Effector memory CD4-positive, alpha-beta T cell (primary cell): ENCODE measurements around the gene IL17C.
A peak's percentile ranks its signal among the peaks of the same experiment; 100 is the strongest.
"Not testable (repeated sequence)": the region's sequence is repeated elsewhere in the genome, so short reads cannot be mapped to it uniquely, and the experiment has no call there.

Experiments used
- DNase-seq, 3 donors: peaks; one replicate each; pipeline ENCODE4 v3.0.0-alpha.2; 2020
- H3K27ac ChIP-seq: 2 replicates; pipeline ENCODE4 v1.7.0; 2013; ENCODE audit warnings: mild to moderate bottlenecking, low read length, moderate library complexity; ENCODE audit not compliant: insufficient read depth, poor library complexity, severe bottlenecking
- H3K27me3 ChIP-seq: replicated peaks from 2 replicates; pipeline ENCODE4 v1.7.0; 2013; ENCODE audit warnings: mild to moderate bottlenecking, low read length; ENCODE audit not compliant: insufficient read depth, control insufficient read depth, poor library complexity, severe bottlenecking
- H3K36me3 ChIP-seq: 2 replicates; pipeline ENCODE4 v1.7.0; 2013; ENCODE audit warnings: mild to moderate bottlenecking, low read length, moderate library complexity; ENCODE audit not compliant: control insufficient read depth, insufficient read depth
- H3K4me1 ChIP-seq: 2 replicates; pipeline ENCODE4 v1.7.0; 2013; ENCODE audit warnings: low read length, mild to moderate bottlenecking; ENCODE audit not compliant: control insufficient read depth, insufficient read depth, poor library complexity, severe bottlenecking
- H3K4me3 ChIP-seq: 2 replicates; pipeline ENCODE4 v1.7.0; 2013; ENCODE audit warnings: low read length, low read depth, mild to moderate bottlenecking; ENCODE audit not compliant: insufficient read depth, poor library complexity, severe bottlenecking
- H3K9me3 ChIP-seq: 2 replicates; pipeline ENCODE4 v1.7.0; 2013; ENCODE audit warnings: mild to moderate bottlenecking, low read length, moderate library complexity; ENCODE audit not compliant: control insufficient read depth

The IL17C gene

DNA sequence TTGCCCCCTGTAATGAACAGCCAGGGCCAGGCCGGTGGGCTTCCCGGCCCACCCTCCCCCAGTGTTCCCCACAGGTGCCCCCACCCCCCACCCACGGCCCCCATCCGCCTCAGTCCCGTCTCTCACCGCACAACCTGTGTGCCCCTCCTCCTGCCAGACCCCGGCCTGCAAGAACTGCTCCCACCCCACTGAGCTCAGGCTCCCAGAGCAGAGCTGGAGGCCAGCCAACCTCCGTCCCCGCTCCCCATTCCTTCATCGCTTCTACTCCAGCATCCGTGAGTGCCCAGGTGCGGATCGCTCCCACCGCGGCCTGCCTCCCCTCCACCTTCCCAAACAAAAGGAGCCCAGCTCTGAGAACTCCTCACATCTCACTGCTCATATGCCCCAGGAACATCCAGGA lies 20.3 kb downstream of the IL17C start:
- H3K27ac ChIP-seq = no peak overlapping the region

DNA sequence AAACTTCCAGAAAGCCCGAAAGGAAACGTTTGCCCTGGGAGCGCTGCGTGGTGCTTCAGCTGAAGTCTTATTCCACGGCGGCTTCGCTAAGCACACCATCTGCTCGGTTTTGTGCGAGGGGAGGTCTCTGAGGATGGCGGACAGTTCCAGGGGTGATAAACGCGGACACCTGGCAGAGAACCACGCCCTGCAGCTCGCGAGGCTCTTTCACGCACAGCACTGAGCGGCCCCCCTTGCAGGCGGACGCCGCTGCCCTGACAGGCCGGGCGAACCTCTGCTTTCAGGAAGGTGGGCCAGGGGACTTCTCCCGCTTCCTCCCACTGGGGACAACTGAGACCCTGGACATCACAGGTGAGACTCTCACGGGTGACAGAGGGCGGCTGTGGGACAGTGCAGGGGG lies 20.8 kb downstream of the IL17C start:
- Histone ChIP-seq H3K27me3 (no peaks in the 10 kb centered on the region), H3K4me1 (peaks cover 14% of the 10 kb centered on the region), H3K27ac (no peak overlapping the region), H3K36me3 (peaks cover 5% of the 10 kb centered on the region), H3K9me3 (no peaks in the 10 kb centered on the region), H3K4me3 (no peak overlapping the region)
- DNase-seq = no peak

More for the DNA sequence above, 20.3 kb downstream of the IL17C start:
- Histone ChIP-seq H3K27me3 (no peaks in the 10 kb centered on the region), H3K4me1 (peaks cover 10% of the 10 kb centered on the region), H3K36me3 (peaks cover 5% of the 10 kb centered on the region), H3K4me3 (no peak overlapping the region), H3K9me3 (no peaks in the 10 kb centered on the region)
- no peak for DNase-seq

DNA sequence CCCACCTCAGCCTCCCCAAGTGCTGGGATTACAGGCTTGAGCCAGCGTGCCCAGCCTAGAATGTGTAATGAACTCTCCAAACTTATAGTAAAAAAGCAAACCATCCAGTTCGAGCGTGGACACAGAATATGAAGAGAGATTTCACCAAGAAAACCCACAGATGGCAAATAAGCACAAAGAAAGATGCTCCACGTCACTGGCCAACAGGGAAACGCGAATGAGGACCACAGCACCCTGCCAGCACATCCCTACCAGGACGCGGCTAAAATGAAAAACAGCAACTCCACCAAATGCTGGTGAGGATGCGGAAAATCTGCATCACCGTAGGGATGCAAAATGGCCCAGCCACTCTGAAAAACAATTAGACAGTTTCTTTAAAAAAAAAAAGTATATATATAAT lies 23.1 kb downstream of the IL17C start:
- H3K4me3 ChIP-seq = no peak overlapping the region
- no peak overlapping the region for H3K27ac ChIP-seq
- no peaks in the 10 kb centered on the region for H3K9me3 ChIP-seq
- no peaks in the 10 kb centered on the region for H3K36me3 ChIP-seq
- no peak for DNase-seq
- peaks cover 14% of the 10 kb centered on the region for H3K4me1 ChIP-seq
- H3K27me3 ChIP-seq = no peaks in the 10 kb centered on the region

DNA sequence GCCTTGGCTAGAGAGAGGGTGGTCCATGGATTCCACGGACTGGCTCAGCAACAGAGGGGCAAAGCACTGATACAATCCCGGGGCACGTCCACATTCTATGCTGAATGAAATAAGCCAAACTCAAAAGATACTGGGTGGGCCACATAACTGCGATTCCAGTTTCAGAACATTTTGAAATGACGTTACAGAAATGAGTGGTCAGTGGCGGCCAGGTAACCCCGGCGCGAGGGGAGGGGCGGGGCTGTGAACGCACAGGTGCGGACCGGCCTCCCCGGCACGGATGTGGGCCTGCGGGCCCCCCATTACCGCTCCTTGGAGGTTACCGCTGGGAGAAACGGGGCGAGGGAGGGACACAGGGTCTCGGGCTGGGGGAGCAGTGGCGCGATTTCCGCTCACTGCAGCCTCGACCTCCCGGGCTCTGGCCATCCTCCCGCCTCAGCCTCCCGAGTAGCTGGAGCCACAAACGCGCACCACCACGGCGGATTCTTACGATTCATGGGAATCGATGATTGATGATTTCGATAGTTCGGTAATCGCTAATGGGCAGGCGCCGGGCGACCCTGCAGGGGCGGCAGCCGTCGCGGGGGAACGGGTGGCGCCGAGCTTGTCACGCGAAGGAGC lies 24.0 kb downstream of the IL17C start:
- peaks cover 14% of the 10 kb centered on the region for H3K4me1 ChIP-seq
- peak overlapping the region; percentile 97 for H3K4me3 ChIP-seq
- H3K27ac ChIP-seq = peak overlapping the region; percentile 83
- H3K9me3 ChIP-seq = no peaks in the 10 kb centered on the region
- no peak for DNase-seq
- no peaks in the 10 kb centered on the region for H3K27me3 ChIP-seq
- H3K36me3 ChIP-seq = no peaks in the 10 kb centered on the region

DNA sequence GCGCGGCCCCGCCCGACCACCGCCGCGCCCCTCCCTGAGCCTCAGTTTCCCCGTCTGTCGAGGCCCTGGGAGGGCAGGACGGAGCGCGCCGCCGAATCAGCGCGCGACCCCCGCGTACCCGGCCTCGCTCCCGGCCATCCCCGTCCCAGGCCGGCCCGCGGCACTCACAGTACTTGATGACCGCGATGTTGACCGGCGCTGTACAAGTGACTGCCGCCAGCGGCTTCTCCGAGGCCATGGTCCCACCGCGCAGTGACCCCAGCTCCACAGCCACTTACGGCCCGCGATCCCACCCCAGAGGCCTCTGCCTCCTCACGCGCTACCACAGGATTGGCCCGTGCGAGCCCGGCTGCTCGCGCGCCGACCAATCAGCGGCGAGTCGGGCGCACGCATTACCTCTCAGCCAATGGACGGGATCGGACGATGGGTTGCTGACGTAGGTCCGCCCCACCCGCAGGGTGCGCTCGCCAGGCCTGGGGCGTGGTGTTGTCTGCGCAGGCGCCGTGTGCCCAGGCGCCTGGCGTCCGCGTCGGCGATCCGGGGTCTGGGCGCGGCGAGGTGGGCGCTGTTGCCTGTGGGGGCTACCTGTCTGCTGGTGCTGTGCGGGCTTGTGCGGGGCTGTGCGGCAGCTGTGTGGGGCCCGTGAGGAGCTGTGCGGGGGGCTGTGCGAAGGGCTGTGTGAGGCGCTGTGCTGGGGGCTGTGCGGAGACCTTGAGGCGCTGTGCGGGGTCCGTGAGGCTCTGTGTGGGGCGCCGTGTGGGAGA lies 24.7 kb downstream of the IL17C start, which contains the start of gene MVD:
MVD (minus strand) TSS at position 249 of the 764 bp plus-strand sequence; CDS start at position 238, 11 bp downstream.
- Histone ChIP-seq H3K27me3 (no peaks in the 10 kb centered on the region), H3K4me1 (peaks cover 14% of the 10 kb centered on the region), H3K27ac (peak within 1 kb of the TSS; percentile 83), H3K36me3 (no peaks in the 10 kb centered on the region), H3K9me3 (no peaks in the 10 kb centered on the region), H3K4me3 (peak within 1 kb of the TSS; percentile 97)
- peak; percentile 93 to 96 (median 93) for DNase-seq

DNA sequence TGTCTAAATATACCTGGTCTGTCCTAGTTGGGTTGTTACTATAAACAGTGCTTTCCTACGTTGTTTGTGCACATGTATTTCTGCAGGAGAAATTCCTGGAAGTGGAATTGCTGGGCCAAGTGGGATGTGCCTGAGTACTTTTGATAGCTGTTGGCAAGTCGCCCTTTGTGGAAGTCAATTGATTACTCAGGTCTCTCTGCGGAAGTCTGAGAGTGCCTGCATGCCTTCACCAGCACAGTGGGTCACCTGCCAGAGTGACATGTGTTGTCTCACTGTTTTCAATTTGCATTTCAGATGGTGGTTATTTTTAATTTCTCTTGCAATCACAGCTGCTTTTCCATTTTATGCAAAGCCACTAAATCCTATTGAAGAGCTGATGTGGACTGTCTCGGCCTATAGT lies 26.8 kb downstream of the IL17C start:
- DNase-seq = no peak
- Histone ChIP-seq H3K36me3 (no peaks in the 10 kb centered on the region), H3K4me1 (peaks cover 14% of the 10 kb centered on the region), H3K27ac (no peak overlapping the region), H3K27me3 (no peaks in the 10 kb centered on the region), H3K4me3 (no peak overlapping the region), H3K9me3 (no peaks in the 10 kb centered on the region)

DNA sequence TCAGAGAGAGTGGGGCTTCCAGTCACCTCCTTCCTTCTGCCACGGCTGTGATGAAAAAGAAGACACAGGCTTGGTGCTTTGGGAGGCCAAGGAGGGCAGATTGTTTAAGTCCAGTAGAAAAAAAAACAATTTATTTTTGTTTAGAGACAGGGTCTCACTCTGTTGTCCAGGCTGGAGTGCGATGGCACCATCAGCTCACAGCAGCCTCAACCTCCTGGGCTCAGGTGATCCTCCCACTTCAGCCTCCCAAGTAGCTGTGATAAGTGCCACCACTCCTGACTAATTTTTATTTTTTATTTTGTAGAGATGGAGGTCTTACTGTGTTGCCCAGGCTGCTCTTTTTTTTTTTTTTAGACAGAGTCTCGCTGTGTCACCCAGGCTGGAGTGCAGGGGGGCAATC lies 27.2 kb downstream of the IL17C start:
- H3K4me1 ChIP-seq = peaks cover 14% of the 10 kb centered on the region
- H3K27me3 ChIP-seq = no peaks in the 10 kb centered on the region

DNA sequence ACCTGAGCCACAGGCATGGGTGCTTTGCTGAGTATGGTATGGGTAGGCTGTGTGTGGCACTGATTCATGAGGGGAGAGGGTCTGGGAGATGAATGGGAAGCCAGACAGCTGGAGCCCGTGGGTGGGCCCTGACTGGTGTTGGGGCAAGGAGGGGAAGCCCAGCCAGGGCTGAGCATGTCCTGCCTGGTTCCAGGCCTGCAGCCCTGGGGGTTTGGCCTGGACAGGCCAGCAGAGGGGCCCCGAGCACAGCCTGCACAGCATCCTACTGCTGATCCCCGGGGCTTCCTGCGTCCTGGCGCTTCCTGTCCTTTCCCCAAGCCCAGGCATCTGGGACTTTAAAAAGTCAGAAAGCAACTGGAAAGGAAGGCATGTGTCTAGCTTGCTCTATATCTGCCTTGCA lies 29.1 kb downstream of the IL17C start:
- Histone ChIP-seq H3K36me3 (no peaks in the 10 kb centered on the region), H3K4me3 (no peak overlapping the region), H3K9me3 (no peaks in the 10 kb centered on the region), H3K27ac (no peak overlapping the region), H3K27me3 (no peaks in the 10 kb centered on the region), H3K4me1 (peaks cover 6% of the 10 kb centered on the region)
- no peak for DNase-seq

More for the DNA sequence above, 27.2 kb downstream of the IL17C start:
- Histone ChIP-seq H3K9me3 (no peaks in the 10 kb centered on the region), H3K27ac (no peak overlapping the region), H3K36me3 (no peaks in the 10 kb centered on the region), H3K4me3 (no peak overlapping the region)
- no peak for DNase-seq

DNA sequence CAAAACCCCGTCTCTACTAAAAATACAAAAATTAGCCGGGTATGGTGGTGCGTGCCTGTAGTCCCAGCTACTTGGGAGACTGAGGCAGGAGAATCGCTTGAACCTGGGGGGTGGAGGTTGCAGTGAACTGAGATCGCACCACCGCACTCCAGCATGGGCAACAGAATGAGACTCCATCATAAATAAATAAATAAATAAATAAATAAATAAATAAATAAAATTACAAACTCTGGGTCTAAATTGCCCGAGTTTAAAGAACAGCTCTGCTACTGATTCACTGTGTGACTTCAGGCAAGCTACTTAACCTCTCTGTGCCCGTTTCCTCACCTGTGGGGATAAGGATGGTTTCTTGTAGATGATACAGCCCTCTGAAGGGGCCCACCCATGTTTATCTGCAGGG lies 31.1 kb downstream of the IL17C start:
- not testable (repeated sequence) for H3K27me3 ChIP-seq, DNase-seq, H3K27ac ChIP-seq, H3K9me3 ChIP-seq, H3K36me3 ChIP-seq, H3K4me1 ChIP-seq, H3K4me3 ChIP-seq

DNA sequence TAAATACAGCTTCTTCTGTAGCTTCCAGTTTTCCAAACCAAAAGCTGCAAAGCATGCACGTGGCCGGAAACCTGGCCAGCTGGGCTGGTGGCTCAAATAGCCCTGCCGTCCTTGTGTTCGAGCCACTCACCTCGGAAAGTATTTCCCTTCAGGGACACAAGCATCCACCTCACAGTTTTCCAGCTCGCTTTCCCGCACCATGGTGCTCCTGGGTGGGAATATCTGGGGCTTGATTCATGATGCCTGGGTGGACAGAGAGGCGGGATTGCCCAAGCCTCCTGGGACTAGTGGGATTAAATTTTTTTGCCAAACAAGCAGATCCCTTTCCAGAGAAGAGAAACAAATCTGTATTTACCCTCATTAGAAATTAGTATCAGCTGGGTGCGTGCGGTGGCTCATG lies 31.6 kb downstream of the IL17C start:
- no peak overlapping the region for H3K27ac ChIP-seq
- DNase-seq = no peak
- H3K4me1 ChIP-seq = no peaks in the 10 kb centered on the region
- H3K4me3 ChIP-seq = no peak overlapping the region
- no peaks in the 10 kb centered on the region for H3K27me3 ChIP-seq
- H3K36me3 ChIP-seq = no peaks in the 10 kb centered on the region
- no peaks in the 10 kb centered on the region for H3K9me3 ChIP-seq
